SK-N-SH treated with all-trans-retinoic acid at 6 μM for 48 hours (cell line): ENCODE data around the gene DRAP1.

Experiments used
- ARNTL ChIP-seq: fragments of 450-650 bp; formaldehyde crosslinking; IDR thresholded peaks from 2 replicates; pipeline ENCODE4 v1.5.0; 2020; ENCODE audit warnings: low read depth, mild to moderate bottlenecking, moderate library complexity, borderline replicate concordance
- CSDC2 ChIP-seq: fragments of 250-450 bp; sonication (Bioruptor Pico); IDR thresholded peaks from 2 replicates; pipeline ENCODE4 v1.5.0; 2020; ENCODE audit warnings: mild to moderate bottlenecking, moderate library complexity
- CSRNP3 ChIP-seq: fragments of 250-450 bp; sonication (Bioruptor Pico); IDR thresholded peaks from 2 replicates; pipeline ENCODE4 v1.5.1; 2021; ENCODE audit warnings: mild to moderate bottlenecking, moderate library complexity
- ESRRG ChIP-seq: fragments of 250-450 bp; sonication (Bioruptor Pico); IDR thresholded peaks from 2 replicates; pipeline ENCODE4 v1.6.1; 2021; ENCODE audit warnings: mild to moderate bottlenecking
- PPARA ChIP-seq: fragments of 250-450 bp; sonication (Bioruptor Pico); IDR thresholded peaks from 2 replicates; pipeline ENCODE4 v1.5.0; 2020; ENCODE audit warnings: mild to moderate bottlenecking, borderline replicate concordance
- RARB ChIP-seq: fragments of 250-450 bp; sonication (Bioruptor Pico); IDR thresholded peaks from 2 replicates; pipeline ENCODE4 v1.8.0; 2021; ENCODE audit warnings: mild to moderate bottlenecking, moderate library complexity
- TCF4 ChIP-seq: fragments of 250-450 bp; sonication (Bioruptor Pico); IDR thresholded peaks from 2 replicates; pipeline ENCODE4 v1.8.0; 2021; ENCODE audit warnings: mild to moderate bottlenecking, moderate library complexity, borderline replicate concordance
- ZFP30 ChIP-seq: fragments of 450-650 bp; formaldehyde crosslinking; IDR thresholded peaks from 2 replicates; pipeline ENCODE4 v1.5.0; 2022; ENCODE audit warnings: mild to moderate bottlenecking, moderate library complexity
- TF ChIP-seq, protein P1 (sequence below): fragments of 250-450 bp; sonication (Bioruptor Pico); IDR thresholded peaks from 2 replicates; pipeline ENCODE4 v1.5.1; 2020; ENCODE audit warnings: low read depth, mild to moderate bottlenecking, moderate library complexity
- TF ChIP-seq, protein P2 (sequence below): fragments of 250-450 bp; sonication (Bioruptor Pico); IDR thresholded peaks from 2 replicates; pipeline ENCODE4 v1.8.0; 2020; ENCODE audit warnings: mild to moderate bottlenecking, moderate library complexity, borderline replicate concordance

- TF ChIP-seq RARB (CRISPR knock-in tag) (no peak), ZFP30 (CRISPR knock-in tag) (no peak), ESRRG (CRISPR knock-in tag) (no peak), CSRNP3 (CRISPR knock-in tag) (no peak), ARNTL (CRISPR knock-in tag) (no peak), PPARA (CRISPR knock-in tag) (no peak), CSDC2 (CRISPR knock-in tag) (no peak), TCF4 (CRISPR knock-in tag) (no peak)
- TF ChIP-seq, protein P1, sequence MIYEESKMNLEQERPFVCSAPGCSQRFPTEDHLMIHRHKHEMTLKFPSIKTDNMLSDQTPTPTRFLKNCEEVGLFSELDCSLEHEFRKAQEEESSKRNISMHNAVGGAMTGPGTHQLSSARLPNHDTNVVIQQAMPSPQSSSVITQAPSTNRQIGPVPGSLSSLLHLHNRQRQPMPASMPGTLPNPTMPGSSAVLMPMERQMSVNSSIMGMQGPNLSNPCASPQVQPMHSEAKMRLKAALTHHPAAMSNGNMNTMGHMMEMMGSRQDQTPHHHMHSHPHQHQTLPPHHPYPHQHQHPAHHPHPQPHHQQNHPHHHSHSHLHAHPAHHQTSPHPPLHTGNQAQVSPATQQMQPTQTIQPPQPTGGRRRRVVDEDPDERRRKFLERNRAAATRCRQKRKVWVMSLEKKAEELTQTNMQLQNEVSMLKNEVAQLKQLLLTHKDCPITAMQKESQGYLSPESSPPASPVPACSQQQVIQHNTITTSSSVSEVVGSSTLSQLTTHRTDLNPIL (CRISPR knock-in tag), result no peak
- TF ChIP-seq, protein P2, sequence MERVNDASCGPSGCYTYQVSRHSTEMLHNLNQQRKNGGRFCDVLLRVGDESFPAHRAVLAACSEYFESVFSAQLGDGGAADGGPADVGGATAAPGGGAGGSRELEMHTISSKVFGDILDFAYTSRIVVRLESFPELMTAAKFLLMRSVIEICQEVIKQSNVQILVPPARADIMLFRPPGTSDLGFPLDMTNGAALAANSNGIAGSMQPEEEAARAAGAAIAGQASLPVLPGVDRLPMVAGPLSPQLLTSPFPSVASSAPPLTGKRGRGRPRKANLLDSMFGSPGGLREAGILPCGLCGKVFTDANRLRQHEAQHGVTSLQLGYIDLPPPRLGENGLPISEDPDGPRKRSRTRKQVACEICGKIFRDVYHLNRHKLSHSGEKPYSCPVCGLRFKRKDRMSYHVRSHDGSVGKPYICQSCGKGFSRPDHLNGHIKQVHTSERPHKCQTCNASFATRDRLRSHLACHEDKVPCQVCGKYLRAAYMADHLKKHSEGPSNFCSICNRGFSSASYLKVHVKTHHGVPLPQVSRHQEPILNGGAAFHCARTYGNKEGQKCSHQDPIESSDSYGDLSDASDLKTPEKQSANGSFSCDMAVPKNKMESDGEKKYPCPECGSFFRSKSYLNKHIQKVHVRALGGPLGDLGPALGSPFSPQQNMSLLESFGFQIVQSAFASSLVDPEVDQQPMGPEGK (CRISPR knock-in tag), result no peak
Measured at GRCh38 chr11:65925397-65925796, 6.2 kb downstream of the DRAP1 start.
